K562 (cell line): ENCODE measurements around the gene ABCF3. TPM values are rescaled to one million over a fixed set of nuclear protein-coding genes. Genes with fewer than 3 reads are reported as not detected.

ENCODE experiments used
- ATAC-seq: fragments of 200-7000 bp; cut with Tn5 transposase; 3 replicates; pipeline ENCODE4 v1.9.1; 2020; ENCODE audit warnings: moderate library complexity
- BruUV-seq: library from RNA; stranded (reverse); fragments of 400-500 nt; replicated peaks from 2 replicates; lab custom pipeline; 2021; lab: Mats Ljungman, UMichigan
- CTCF ChIA-PET: fragments of 300-600 bp; formaldehyde crosslinking; extraction: SDS; loops from one replicate; lab custom pipeline; 2021; ENCODE audit warnings: low intra/inter-chr PET ratio; lab: Yijun Ruan, JAX
- POLR2A ChIA-PET: fragments of 300-600, 350-650 bp; sonication (Branson Sonifier 250); formaldehyde crosslinking; extraction: SDS; loops from one replicate; lab custom pipeline; 2021; ENCODE audit warnings: antibody characterized with exemption, inconsistent platforms; lab: Yijun Ruan, JAX
- DNase-seq, 4 experiments: peaks; one replicate each; pipeline versions ENCODE4 v3.0.0 to v3.0.0-alpha.2; 2011 to 2018; ENCODE audit warnings: low spot score in 3 of 4, mixed read lengths in 3 of 4; ENCODE audit errors: extremely low read depth in 1 of 4
- FAIRE-seq: peaks from 2 replicates; lab custom pipeline; 2011; peaks lifted over from hg19 to GRCh38; lab: Jason Lieb, UNC
- H2AFZ ChIP-seq: 2 replicates; pipeline ENCODE4 v1.6.0; 2011; ENCODE audit warnings: low read depth, low read length, control low read depth, inconsistent platforms
- H3K27ac ChIP-seq: fragments of 200-600 bp; 3 replicates; pipeline ENCODE4 v1.8.0; 2011; ENCODE audit warnings: low read depth, mild to moderate bottlenecking, control low read depth, inconsistent platforms, low read length, moderate library complexity, mixed read lengths; ENCODE audit errors: extremely low read depth
- H3K27me3 ChIP-seq, 2 experiments: fragments of 300-600 bp in 1 of 2; 2 replicates in 1 of 2; 3 replicates in 1 of 2; pipeline versions ENCODE4 v1.6.0 to v1.8.0; 2011; ENCODE audit warnings: inconsistent platforms in 2 of 2, low read length in 2 of 2, mild to moderate bottlenecking in 1 of 2, mixed read lengths in 1 of 2, moderate library complexity in 1 of 2; ENCODE audit not compliant: control insufficient read depth in 2 of 2, insufficient read depth in 2 of 2
- H3K36me3 ChIP-seq: fragments of 300-600 bp; 3 replicates; pipeline ENCODE4 v1.8.0; 2011; ENCODE audit warnings: mild to moderate bottlenecking, low read length, inconsistent platforms; ENCODE audit not compliant: control insufficient read depth, insufficient read depth
- H3K4me1 ChIP-seq, 2 experiments: fragments of 200-600 bp in 1 of 2; replicated peaks in 1 of 2; 2 replicates in 1 of 2; 3 replicates in 1 of 2; pipeline versions ENCODE4 v1.5.1 to v1.8.0; 2011; ENCODE audit warnings: inconsistent platforms in 2 of 2, low read length in 2 of 2, mild to moderate bottlenecking in 1 of 2, mixed read lengths in 1 of 2, moderate library complexity in 1 of 2; ENCODE audit not compliant: control insufficient read depth in 2 of 2, insufficient read depth in 2 of 2
- H3K4me2 ChIP-seq: 2 replicates; pipeline ENCODE4 v1.6.1; 2011; ENCODE audit warnings: low read length, control low read depth, inconsistent platforms, mixed read lengths; ENCODE audit not compliant: insufficient read depth
- H3K4me3 ChIP-seq: fragments of 200-600 bp; sonication (generic), shearing (Covaris generic); 2 replicates; pipeline ENCODE4 v1.5.1; 2016; ENCODE audit warnings: control low read depth, inconsistent platforms
- H3K79me2 ChIP-seq: fragments of 200-600 bp; 3 replicates; pipeline ENCODE4 v1.8.0; 2011; ENCODE audit warnings: low read length, inconsistent platforms; ENCODE audit not compliant: control insufficient read depth, insufficient read depth
- H3K9ac ChIP-seq, 2 experiments: 2 replicates each; pipeline versions ENCODE4 v1.6.0 to v1.6.1; 2011; ENCODE audit warnings: low read depth in 2 of 2, low read length in 2 of 2, control low read depth in 1 of 2, inconsistent platforms in 1 of 2, mild to moderate bottlenecking in 1 of 2, mixed read lengths in 1 of 2; ENCODE audit not compliant: insufficient read depth in 1 of 2
- H3K9me1 ChIP-seq: one replicate; pipeline ENCODE4 v1.6.0; 2011; ENCODE audit warnings: inconsistent platforms, mild to moderate bottlenecking, low read length, moderate library complexity; ENCODE audit not compliant: control insufficient read depth, insufficient read depth
- H3K9me3 ChIP-seq: replicated peaks from 2 replicates; pipeline ENCODE4 v1.5.1; 2011; ENCODE audit warnings: low read depth, low read length, inconsistent platforms; ENCODE audit not compliant: control insufficient read depth, insufficient read depth
- H4K20me1 ChIP-seq: replicated peaks from 2 replicates; pipeline ENCODE4 v1.6.1; 2011; ENCODE audit warnings: low read length, inconsistent platforms, mixed read lengths; ENCODE audit not compliant: control insufficient read depth, insufficient read depth
- BCLAF1 ChIP-seq, 2 experiments: fragments of 450-650 bp in 1 of 2; IDR thresholded peaks; 2 replicates each; pipeline ENCODE4 v1.6.1; 2011 to 2017; ENCODE audit warnings: low read depth in 2 of 2, antibody characterized with exemption in 1 of 2, borderline replicate concordance in 1 of 2, low read length in 1 of 2, mild to moderate bottlenecking in 1 of 2, mixed read lengths in 1 of 2; ENCODE audit not compliant: control insufficient read depth in 1 of 2
- SMARCA4 ChIP-seq: fragments of 450-650 bp; IDR thresholded peaks from 2 replicates; pipeline ENCODE4 v1.6.1; 2016
- STAG1 ChIP-seq: sonication (generic); formaldehyde crosslinking; IDR thresholded peaks from 2 replicates; pipeline ENCODE4 v1.5.0; 2020; ENCODE audit warnings: missing genetic modification reagents, borderline replicate concordance
- ZNF124 ChIP-seq: sonication (generic); formaldehyde crosslinking; IDR thresholded peaks from 2 replicates; pipeline ENCODE4 v1.8.1; 2022; ENCODE audit warnings: missing genetic modification reagents
- ZNF75A ChIP-seq: fragments of 450-650 bp; formaldehyde crosslinking; IDR thresholded peaks from 2 replicates; pipeline ENCODE4 v1.4.0; 2020; ENCODE audit warnings: mild to moderate bottlenecking
- WGBS: fragments of 100-300 bp; shearing (Covaris generic); methylation state at CpG from one replicate; pipeline ENCODE4 v1.1.6; 2016; ENCODE audit warnings: low coverage, mixed read lengths; ENCODE audit not compliant: insufficient coverage; ENCODE audit errors: missing lambda C conversion rate; 5-methylcytosine and 5-hydroxymethylcytosine counted together
- in situ Hi-C: fragments of 300-500 bp; cut with MboI; formaldehyde crosslinking; loops from 4 replicates; pipeline ENCODE4 v1.15.0; 2018; ENCODE audit warnings: inconsistent platforms, mixed read lengths
- intact Hi-C: fragments of 100-400 bp; cut with micrococcal nuclease; formaldehyde crosslinking; loops from 2 replicates; pipeline ENCODE4 v1.14.2; 2022
- polyA plus RNA-seq, 8 experiments: library from polyadenylated mRNA; depleted of rRNA in 4 of 8; stranded (reverse) in 5 of 8; unstranded in 3 of 8; fragments of >200 nt; fragmentation: Nextera tagmentation in 2 of 8; fragmentation: Illumina TruSeq in 1 of 8; extraction: Ambion mirVana in 2 of 8; extraction: Trizol in 1 of 8; gene quantifications; 2 replicates each; pipeline versions ENCODE4 v1.2.1 to v1.2.3, GENCODE V29; 2011 to 2014; ENCODE audit warnings: inconsistent platforms in 1 of 8, missing spikeins in 1 of 8
- total RNA-seq, 7 experiments: library from RNA; depleted of rRNA in 6 of 7; stranded (reverse); fragments of >200 nt in 6 of 7; fragmentation: Illumina TruSeq in 2 of 7; extraction: Trizol in 2 of 7; gene quantifications; 2 replicates each; pipeline versions ENCODE4 v1.2.1 to v1.2.3, GENCODE V29; 2011 to 2021; ENCODE audit warnings: low replicate concordance in 1 of 7

The ABCF3 gene
- total and polyA plus RNA-seq, 9 of the 15 experiments (the other 6 are each of a cell fraction or from before 2014, with no cell fraction given), result 6.7 to 77.9 (median 45.1) TPM

GRCh38 chr3:184235381-184236032 is 49.5 kb downstream of the ABCF3 start:
- Histone ChIP-seq H3K4me3 (no peak overlapping the region), H3K9ac (no peak overlapping the region; a peak in 1 of 4 replicates), H2AFZ (no peak overlapping the region), H4K20me1 (peaks cover 9% of the 10 kb centered on the region; the same call in 1 of the 2 replicates), H3K27ac (no peak overlapping the region), H3K27me3 (peaks cover 24 to 50% of the 10 kb centered on the region in 2 experiments), H3K9me1 (no peaks in the 10 kb centered on the region), H3K4me2 (no peak overlapping the region), H3K79me2 (no peaks in the 10 kb centered on the region), H3K4me1 (peaks cover 0 to 26% of the 10 kb centered on the region in 2 experiments; a peak in 2 of 5 replicates), H3K36me3 (no peaks in the 10 kb centered on the region), H3K9me3 (no peaks in the 10 kb centered on the region)
- CTCF ChIA-PET, result no interaction called here
- in situ Hi-C loops, result no loop called here
- FAIRE-seq (no peak), ATAC-seq (no peak), DNase-seq (no peak)
- POLR2A ChIA-PET, result no interaction called here
- 18% methylated on average over 3 of the region's 4 CpGs for WGBS
- intact Hi-C loops, result no loop called here
- no TSS peak for BruUV-seq
- TF ChIP-seq STAG1 (CRISPR knock-in tag) (no peak), ZNF124 (no peak), ZNF75A (no peak), BCLAF1 (IDR thresholded peaks at IDR 0.05; ENCODE audit: borderline replicate concordance in 1 of 2, control insufficient read depth in 1 of 2, low read depth in 2 of 2, low read length in 1 of 2) (no peak), SMARCA4 (no peak)
